NCI-H1930 (cell line): ENCODE measurements around the gene TAF11L8.
A peak's percentile ranks its signal among the peaks of the same experiment; 100 is the strongest.
"Not testable (repeated sequence)": the region's sequence is repeated elsewhere in the genome, so short reads cannot be mapped to it uniquely, and the experiment has no call there.

ENCODE experiments used
- DNase-seq, 2 experiments: peaks; one replicate each; lab custom pipeline; 2025; lab: John Stamatoyannopoulos, UW

TAF11L8 gene

GRCh38 chr5:17590860-17591259 lies at the start of gene TAF11L8:
TSS of gene TAF11L8 (minus strand) at chr5:17590960.
- DNase-seq, result not testable (repeated sequence)

DNA sequence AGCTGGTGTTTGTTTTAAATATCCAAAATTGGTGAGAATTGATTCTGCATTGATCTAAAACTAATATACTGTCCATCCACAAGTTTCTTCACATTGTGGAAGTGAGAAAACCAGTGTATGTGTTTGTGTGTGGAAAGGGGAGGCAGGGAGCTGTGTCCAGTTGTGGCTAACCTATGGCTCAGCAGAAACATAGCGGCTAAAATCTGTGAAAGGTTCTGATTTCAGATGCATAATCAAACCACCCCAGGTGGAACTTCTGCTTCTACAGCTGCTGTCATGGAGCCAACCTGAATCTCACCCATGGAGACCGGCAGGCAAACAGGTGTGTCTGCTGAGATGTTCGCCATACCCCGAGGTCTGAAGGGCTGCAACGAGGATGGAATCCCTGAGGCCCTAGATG lies 43.4 kb upstream of the TAF11L8 start, which contains the start of gene TAF11L14:
TAF11L14 (plus strand) TSS at position 301 of the 400 bp plus-strand sequence.
- DNase-seq, result no peak

GRCh38 chr5:17631788-17632187 lies 41.0 kb upstream of the TAF11L8 start, which contains the start of gene TAF11L13:
TSS of gene TAF11L13 (plus strand) at chr5:17632088.
- not testable (repeated sequence) for DNase-seq

DNA sequence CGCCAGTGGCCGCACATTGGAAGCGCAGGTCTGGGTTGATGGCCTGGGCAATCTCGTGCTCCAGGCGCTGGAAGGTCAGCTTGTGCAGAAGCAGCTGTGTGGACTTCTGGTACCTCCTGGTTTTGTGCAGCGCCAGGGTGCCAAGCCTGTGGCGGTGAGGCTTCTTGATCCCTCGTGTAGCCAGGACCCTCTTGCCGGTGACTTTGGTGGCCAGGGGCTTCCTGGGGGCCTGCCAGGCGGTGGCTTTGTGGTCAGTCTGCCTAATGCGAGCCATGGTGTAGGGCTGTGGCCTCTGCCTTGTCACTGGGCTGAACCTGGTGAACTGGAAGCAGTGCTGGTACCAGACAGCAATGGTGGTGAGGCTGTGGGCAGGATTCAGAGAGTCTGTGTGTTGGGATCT lies 34.9 kb upstream of the TAF11L8 start:
- no peak for DNase-seq

- peak; percentile 18 to 60 for DNase-seq
Observed at GRCh38 chr5:17620627-17621026, 29.9 kb upstream of the TAF11L8 start.

DNA sequence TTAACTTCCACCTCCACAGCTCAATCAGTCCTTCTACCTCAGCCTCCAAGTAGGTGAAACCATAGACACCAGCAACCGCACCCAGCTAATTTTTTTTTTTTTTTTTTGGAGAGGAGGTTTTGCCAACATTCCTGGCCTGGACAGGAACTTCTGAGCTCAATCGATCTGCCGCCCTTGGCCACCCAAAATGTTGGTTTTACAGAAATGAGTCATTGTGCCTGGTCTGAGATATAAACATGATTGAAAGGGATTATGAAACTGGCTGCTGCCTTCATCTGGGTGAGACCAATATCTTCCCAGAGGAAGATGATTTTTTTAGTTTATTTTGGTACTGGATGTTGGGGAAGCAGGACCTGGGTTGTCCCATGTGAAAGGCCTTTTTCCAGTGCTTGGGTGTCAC lies 28.6 kb upstream of the TAF11L8 start:
- DNase-seq, result no peak

- DNase-seq, result no peak
Observed at GRCh38 chr5:17614872-17615605, 24.3 kb upstream of the TAF11L8 start.

DNA sequence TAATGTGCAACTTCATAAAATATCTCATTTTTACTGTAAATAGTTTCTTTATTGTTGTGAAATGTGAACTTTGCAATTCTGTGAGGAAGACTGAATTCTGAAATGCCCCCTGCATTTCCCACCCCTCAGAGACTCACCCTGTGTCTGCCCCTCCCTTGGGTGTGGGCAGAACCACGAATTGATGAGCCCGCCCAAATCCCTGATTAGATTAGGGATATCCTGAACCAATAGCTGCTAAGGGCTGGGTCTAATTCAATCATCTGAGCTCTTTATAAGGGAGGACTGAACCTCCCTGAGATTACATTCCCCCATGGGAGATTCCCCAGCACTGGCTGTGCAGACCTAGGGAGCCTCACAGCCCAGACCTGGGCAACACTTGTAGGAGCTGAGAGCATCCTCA lies 19.3 kb upstream of the TAF11L8 start, which contains the start of gene TAF11L12:
TAF11L12 (plus strand) TSS at position 301 of the 400 bp plus-strand sequence.
- DNase-seq, result not testable (repeated sequence)

DNA sequence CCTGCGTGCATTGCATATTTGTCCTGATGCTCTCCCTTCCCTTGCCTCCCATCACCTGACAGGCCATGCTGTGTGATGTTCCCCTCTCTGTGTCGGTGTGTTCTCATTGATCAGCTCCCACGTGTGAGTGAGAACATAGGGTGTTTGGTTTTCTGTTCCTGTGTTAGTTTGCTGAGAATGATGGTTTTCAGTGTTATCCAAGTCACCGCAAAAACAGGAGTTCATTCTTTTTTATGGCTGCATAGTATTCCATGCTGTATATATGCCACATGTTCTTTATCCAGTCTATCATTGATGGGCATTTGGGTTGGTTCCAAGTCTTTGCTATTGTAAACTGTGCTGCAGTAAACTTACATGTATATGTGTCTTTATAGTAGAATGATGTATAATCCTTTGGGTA lies 16.7 kb upstream of the TAF11L8 start:
- DNase-seq, result not testable (repeated sequence)

DNA sequence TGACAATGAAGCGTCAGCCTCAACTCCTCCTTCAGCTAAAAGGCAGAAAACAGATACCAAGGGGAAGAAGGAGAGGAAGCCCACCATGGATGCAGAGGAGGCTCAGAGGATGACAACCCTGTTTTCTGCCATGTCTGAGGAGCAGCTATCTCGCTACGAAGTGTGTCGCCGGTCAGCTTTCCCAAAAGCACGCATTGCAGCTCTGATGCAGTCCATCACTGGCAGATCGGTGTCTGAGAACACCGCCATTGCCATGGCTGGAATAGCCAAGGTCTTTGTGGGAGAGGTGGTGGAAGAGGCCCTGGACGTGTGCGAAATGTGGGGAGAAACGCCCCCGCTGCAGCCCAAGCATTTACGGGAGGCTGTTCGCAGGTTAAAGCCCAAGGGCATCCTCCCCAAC lies 14.2 kb upstream of the TAF11L8 start:
- no peak for DNase-seq

DNA sequence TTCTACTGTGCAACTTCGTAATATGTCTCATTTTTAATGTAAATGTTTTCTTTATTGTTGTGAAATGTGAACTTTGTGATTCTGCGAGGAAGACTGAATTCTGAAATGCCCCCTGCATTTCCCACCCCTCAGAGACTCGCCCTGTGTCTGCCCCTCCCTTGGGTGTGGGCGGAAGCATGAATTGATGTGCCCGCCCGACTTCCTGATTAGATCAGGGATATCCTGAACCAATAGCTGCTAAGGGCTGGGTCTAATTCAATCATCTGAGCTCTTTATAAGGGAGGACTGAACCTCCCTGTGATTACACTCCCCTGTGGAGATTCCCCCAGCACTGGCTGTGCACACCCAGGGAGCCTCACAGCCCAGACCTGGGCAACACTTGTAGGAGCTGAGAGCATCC lies 13.1 kb upstream of the TAF11L8 start, which contains the start of gene TAF11L11:
TAF11L11 (plus strand) TSS at position 304 of the 400 bp plus-strand sequence.
- not testable (repeated sequence) for DNase-seq

DNA sequence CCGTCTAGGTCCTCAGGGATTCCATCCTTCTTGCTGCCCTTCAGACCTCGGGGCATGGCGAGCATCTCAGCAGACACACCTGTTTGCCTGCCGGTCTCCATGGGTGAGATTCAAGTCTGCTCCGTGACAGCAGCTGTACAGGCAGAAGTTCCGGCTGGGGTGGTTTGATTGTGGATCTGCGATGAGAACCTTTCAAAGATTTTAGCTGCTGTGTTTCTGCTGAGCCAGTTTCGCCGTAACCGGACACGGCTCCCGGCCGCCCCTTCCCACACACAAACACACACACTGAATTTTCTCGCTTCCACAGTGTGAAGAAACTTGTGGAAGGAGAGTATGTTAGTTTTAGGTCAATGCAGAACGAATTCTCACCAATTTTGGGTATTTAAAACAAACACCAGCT lies 7.0 kb upstream of the TAF11L8 start, which contains the start of gene TAF11L10:
TAF11L10 (minus strand) TSS at position 101 of the 400 bp plus-strand sequence.
- DNase-seq, result not testable (repeated sequence)

- not testable (repeated sequence) for DNase-seq
Observed at GRCh38 chr5:17594255-17594654, 3.5 kb upstream of the TAF11L8 start, which contains the start of gene TAF11L9. TSS of gene TAF11L9 (minus strand) at chr5:17594394.

DNA sequence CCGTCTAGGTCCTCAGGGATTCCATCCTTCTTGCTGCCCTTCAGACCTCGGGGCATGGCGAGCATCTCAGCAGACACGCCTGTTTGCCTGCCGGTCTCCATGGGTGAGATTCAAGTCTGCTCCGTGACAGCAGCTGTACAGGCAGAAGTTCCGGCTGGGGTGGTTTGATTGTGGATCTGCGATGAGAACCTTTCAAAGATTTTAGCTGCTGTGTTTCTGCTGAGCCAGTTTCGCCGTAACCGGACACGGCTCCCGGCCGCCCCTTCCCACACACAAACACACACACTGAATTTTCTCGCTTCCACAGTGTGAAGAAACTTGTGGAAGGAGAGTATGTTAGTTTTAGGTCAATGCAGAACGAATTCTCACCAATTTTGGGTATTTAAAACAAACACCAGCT lies 5.1 kb downstream of the TAF11L8 start, which contains the start of gene TAF11L7:
TAF11L7 (minus strand) TSS at position 101 of the 400 bp plus-strand sequence.
- not testable (repeated sequence) for DNase-seq
